ENCODE results near the gene TCF7L2. TPM values are rescaled to one million over a fixed set of nuclear protein-coding genes. Genes with fewer than 3 reads are reported as not detected.

TCF7L2 gene
- total RNA-seq, 4 donors from 2014 or later, result 25.1 to 38.9 (median 26.9) TPM

DNA sequence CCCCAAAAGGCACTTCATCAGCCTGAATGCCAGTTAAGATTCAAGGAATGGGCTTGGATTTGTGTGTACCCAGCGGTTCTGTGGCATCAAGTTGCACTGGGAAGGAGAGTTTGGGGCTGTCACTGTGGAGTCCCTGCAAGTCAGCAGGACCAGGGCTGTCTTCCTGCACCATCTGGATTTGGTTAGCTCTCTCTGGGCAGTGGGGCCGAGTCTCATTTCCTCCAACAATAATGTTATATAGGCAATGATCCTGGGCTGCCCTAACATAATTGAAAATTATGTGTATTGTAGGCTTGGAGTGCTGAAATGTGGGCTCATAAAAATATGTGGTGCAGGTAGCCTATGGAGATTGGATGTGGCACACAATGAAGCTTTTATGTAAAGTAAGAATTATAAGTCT is 87.2 kb downstream of the TCF7L2 start:
- 91 to 94% methylated on average over 2 of the region's 2 CpGs for WGBS, 2 donors
- DNase-seq (ENCODE audit: low spot score in 2 of 2), result no peak
- TF ChIP-seq, protein P1, sequence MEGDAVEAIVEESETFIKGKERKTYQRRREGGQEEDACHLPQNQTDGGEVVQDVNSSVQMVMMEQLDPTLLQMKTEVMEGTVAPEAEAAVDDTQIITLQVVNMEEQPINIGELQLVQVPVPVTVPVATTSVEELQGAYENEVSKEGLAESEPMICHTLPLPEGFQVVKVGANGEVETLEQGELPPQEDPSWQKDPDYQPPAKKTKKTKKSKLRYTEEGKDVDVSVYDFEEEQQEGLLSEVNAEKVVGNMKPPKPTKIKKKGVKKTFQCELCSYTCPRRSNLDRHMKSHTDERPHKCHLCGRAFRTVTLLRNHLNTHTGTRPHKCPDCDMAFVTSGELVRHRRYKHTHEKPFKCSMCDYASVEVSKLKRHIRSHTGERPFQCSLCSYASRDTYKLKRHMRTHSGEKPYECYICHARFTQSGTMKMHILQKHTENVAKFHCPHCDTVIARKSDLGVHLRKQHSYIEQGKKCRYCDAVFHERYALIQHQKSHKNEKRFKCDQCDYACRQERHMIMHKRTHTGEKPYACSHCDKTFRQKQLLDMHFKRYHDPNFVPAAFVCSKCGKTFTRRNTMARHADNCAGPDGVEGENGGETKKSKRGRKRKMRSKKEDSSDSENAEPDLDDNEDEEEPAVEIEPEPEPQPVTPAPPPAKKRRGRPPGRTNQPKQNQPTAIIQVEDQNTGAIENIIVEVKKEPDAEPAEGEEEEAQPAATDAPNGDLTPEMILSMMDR (IDR thresholded peaks at IDR 0.05), result no peak
- no peak for TF ChIP-seq EP300 (IDR thresholded peaks at IDR 0.05)
- TF ChIP-seq POLR2A (IDR thresholded peaks at IDR 0.05), result no peak

DNA sequence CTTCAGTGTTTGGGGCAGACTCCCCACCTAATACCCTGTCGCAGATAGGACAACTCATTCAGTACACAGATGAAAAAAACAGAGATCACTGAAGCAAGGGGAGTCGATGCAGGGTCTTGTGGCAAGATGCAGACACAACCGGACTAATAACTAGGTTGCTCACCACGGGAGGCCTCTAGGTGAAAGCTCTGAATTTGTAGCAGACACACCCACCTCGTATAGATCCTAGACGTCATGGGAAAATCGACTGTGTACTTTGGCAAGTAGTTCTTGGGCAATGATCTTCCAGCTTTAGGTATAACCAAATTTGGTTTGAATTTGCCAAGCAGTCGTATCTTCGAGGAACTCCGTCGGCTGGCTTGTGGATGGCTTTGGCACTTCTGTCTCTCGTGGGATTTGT is 88.1 kb downstream of the TCF7L2 start:
- TF ChIP-seq EP300 (IDR thresholded peaks at IDR 0.05), result no peak
- no peak for TF ChIP-seq POLR2A (IDR thresholded peaks at IDR 0.05)
- TF ChIP-seq, protein P1 (IDR thresholded peaks at IDR 0.05), result no peak
- peaks cover 0 to 53% (median 22%) of the 10 kb centered on the region in 4 donors for H3K4me1 ChIP-seq
- H3K27ac ChIP-seq, result no peak overlapping the region
- H3K36me3 ChIP-seq, result no peaks in the 10 kb centered on the region
- H3K4me3 ChIP-seq, result no peak overlapping the region
- no peaks in the 10 kb centered on the region for H3K27me3 ChIP-seq
- no peaks in the 10 kb centered on the region for H3K9me3 ChIP-seq
- 82 to 94% methylated on average over 12 of the region's 12 CpGs for WGBS, 2 donors
- no peak for DNase-seq (ENCODE audit: low spot score in 2 of 2)

More for the DNA sequence above, 87.2 kb downstream of the TCF7L2 start:
- H3K36me3 ChIP-seq, result no peaks in the 10 kb centered on the region
- peaks cover 0 to 43% (median 14%) of the 10 kb centered on the region in 4 donors for H3K4me1 ChIP-seq
- H3K27ac ChIP-seq, result no peak overlapping the region
- H3K27me3 ChIP-seq, result no peaks in the 10 kb centered on the region
- no peaks in the 10 kb centered on the region for H3K9me3 ChIP-seq
- H3K4me3 ChIP-seq, result no peak overlapping the region

DNA sequence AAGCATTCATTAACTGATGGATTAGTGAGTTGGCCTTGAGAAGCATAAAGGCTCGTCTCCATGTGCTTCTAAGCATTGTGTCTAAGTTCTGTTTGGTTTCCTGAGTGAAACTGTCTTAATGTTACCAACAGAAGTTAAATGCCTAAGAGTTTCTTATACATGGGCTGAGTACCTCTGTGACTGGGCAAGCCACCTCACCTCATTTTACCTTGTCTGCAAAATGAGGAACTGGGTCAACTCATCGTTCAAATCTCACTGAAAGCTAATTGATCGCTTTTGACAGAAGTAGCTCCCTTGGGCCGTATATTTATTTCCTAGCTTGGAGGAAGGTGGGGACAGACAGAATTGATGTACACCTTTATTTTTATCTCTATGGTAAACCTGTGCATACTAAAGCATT is 88.9 kb downstream of the TCF7L2 start:
- DNase-seq (ENCODE audit: low spot score in 2 of 2), result no peak
- WGBS, 2 donors, result 90 to 95% methylated on average over 4 of the region's 4 CpGs
- Histone ChIP-seq H3K4me3 (no peak overlapping the region), H3K27me3 (no peaks in the 10 kb centered on the region), H3K9me3 (no peaks in the 10 kb centered on the region), H3K27ac (no peak overlapping the region), H3K36me3 (no peaks in the 10 kb centered on the region), H3K4me1 (peaks cover 0 to 61% (median 22%) of the 10 kb centered on the region in 4 donors)
- TF ChIP-seq POLR2A (IDR thresholded peaks at IDR 0.05) (no peak), EP300 (IDR thresholded peaks at IDR 0.05) (no peak)
- TF ChIP-seq, protein P1 (IDR thresholded peaks at IDR 0.05), result no peak

DNA sequence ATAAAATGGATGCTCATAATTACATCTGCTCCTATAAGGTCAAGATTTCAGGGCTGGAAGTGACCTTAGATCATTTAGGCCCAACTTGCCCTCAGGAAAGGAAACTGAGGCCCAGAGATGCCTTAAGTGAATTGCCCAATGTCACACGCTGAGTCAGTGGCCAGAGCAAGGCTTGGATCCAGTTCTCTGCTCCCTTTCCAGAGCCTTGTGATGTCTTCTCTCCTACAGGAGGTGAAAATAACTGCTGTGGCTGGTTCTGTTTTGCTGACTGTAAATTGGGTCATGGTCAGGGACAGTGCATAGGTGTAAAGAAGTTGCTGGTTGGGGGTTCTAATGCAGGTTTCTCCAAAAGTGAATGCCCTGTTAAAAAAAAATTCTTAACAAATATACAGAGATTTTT is 91.3 kb downstream of the TCF7L2 start:
- TF ChIP-seq POLR2A (IDR thresholded peaks at IDR 0.05), result no peak
- no peak for TF ChIP-seq EP300 (IDR thresholded peaks at IDR 0.05)
- TF ChIP-seq, protein P1 (IDR thresholded peaks at IDR 0.05), result no peak
- Histone ChIP-seq H3K4me1 (peaks cover 0 to 64% (median 18%) of the 10 kb centered on the region in 4 donors), H3K9me3 (no peaks in the 10 kb centered on the region), H3K4me3 (no peak overlapping the region), H3K27me3 (no peaks in the 10 kb centered on the region), H3K27ac (no peak overlapping the region), H3K36me3 (no peaks in the 10 kb centered on the region)
- no peak for DNase-seq (ENCODE audit: low spot score in 2 of 2)
- 95% methylated on average over 1 of the region's 1 CpG for WGBS, 2 donors

DNA sequence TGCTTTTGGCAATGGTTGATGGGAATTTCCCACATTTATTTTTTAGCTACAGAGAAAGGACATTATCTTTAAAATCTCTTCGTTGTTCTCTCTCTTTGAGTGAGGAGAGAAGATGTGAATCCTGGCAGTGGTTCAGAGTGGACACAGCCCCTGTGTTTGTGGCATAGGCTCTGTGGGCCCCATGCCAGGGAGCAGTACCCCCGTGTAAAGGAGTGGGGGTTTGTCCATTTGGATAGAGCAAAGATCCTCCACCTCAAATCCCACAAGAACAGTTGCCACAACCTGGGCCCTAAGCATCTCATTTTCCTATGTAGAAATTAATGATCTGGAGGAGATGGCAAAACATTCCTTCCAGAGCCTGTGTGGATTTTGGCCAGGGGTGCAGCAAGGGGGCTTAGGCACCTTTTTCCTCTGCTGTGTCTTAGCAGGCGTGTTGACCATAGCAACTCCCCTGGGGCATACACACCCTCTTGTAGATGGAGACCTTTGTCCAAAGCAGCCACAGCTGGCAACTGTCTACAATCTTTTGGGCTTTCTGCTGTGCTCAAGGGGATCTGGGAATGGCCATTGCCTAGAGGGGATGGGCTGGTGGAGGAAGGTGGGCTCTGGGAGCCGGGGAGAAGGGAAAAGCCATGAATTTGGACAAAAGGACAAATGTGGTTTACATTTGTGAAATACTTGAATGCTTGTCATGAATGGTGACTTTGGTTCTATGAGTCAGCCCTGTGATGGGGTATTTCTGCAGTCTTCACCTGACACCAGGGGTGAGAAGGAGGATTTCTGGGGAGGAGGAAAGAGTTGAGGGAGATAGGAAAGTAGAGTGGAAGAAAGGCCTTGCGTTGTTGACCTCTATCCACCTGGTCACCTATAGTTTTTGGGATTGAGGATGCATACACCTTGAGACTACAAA is 92.0 kb downstream of the TCF7L2 start:
- Histone ChIP-seq H3K9me3 (no peaks in the 10 kb centered on the region), H3K27ac (peak overlapping the region in 1 of 4 donors; percentile 2), H3K27me3 (no peaks in the 10 kb centered on the region), H3K4me1 (peaks cover 0 to 63% (median 18%) of the 10 kb centered on the region in 4 donors), H3K36me3 (no peaks in the 10 kb centered on the region), H3K4me3 (no peak overlapping the region)
- TF ChIP-seq POLR2A (IDR thresholded peaks at IDR 0.05) (no peak), EP300 (IDR thresholded peaks at IDR 0.05) (no peak)
- TF ChIP-seq, protein P1 (IDR thresholded peaks at IDR 0.05), result no peak
- DNase-seq (ENCODE audit: low spot score in 2 of 2), result no peak
- WGBS, 2 donors, result 70 to 71% methylated on average over 5 of the region's 5 CpGs

Measured in tibial nerve (tissue), 4 donors.